ENCODE data around the gene ETFBKMT. TPM values are rescaled to one million over a fixed set of nuclear protein-coding genes. Genes with fewer than 3 reads are reported as not detected.
"Not testable (repeated sequence)": the region's sequence is repeated elsewhere in the genome, so short reads cannot be mapped to it uniquely, and the experiment has no call there.

ETFBKMT gene
- total RNA-seq, 1 experiment from 2014 or later = 1.5 TPM

- H3K4me2 ChIP-seq (ENCODE audit: low read depth, low read length, poor library complexity, severe bottlenecking); DNase-seq; H3K4me1 ChIP-seq (ENCODE audit: low read length); H3K9me3 ChIP-seq (ENCODE audit: low read length); H3K36me3 ChIP-seq (ENCODE audit: insufficient read depth, low read length); H3K79me2 ChIP-seq (ENCODE audit: low read length); H3K4me3 ChIP-seq (ENCODE audit: low read length); H3K9me2 ChIP-seq (replicated peaks; ENCODE audit: insufficient read depth, low read length); H3K27ac ChIP-seq (ENCODE audit: low read length); H2AFZ ChIP-seq (ENCODE audit: low read length); H3K27me3 ChIP-seq (ENCODE audit: low read length); H3K9ac ChIP-seq (ENCODE audit: low read length); H4K20me1 ChIP-seq (ENCODE audit: insufficient read depth, low read depth, low read length): not testable (repeated sequence)
These were observed 59.2 kb downstream of the ETFBKMT start for GRCh38 chr12:31718542-31719198.

- Histone ChIP-seq H3K27ac (ENCODE audit: low read length) (no peak overlapping the region), H3K9me3 (ENCODE audit: low read length) (no peaks in the 10 kb centered on the region), H3K9ac (ENCODE audit: low read length) (no peak overlapping the region), H3K79me2 (ENCODE audit: low read length) (no peaks in the 10 kb centered on the region), H3K9me2 (replicated peaks; ENCODE audit: insufficient read depth, low read length) (no peaks in the 10 kb centered on the region), H4K20me1 (ENCODE audit: insufficient read depth, low read depth, low read length) (no peaks in the 10 kb centered on the region), H3K27me3 (ENCODE audit: low read length) (no peaks in the 10 kb centered on the region), H3K36me3 (ENCODE audit: insufficient read depth, low read length) (no peaks in the 10 kb centered on the region), H2AFZ (ENCODE audit: low read length) (no peak overlapping the region), H3K4me3 (ENCODE audit: low read length) (no peak overlapping the region), H3K4me2 (ENCODE audit: low read depth, low read length, poor library complexity, severe bottlenecking) (no peak overlapping the region), H3K4me1 (ENCODE audit: low read length) (no peaks in the 10 kb centered on the region)
- no peak for DNase-seq
These were observed 63.1 kb downstream of the ETFBKMT start for GRCh38 chr12:31722580-31722979.

Other genes starting within 250 kb of the ETFBKMT start
- gene DENND5B, start 68.6 kb upstream of the ETFBKMT start, total RNA-seq (2014; rRNA removed; shearing (Covaris generic); ENCODE audit: low replicate concordance) = 4.7 and 5.5 TPM in 2 replicates
- gene AMN1, start 69.3 kb downstream of the ETFBKMT start, total RNA-seq (2014; rRNA removed; shearing (Covaris generic); ENCODE audit: low replicate concordance) = 1.4 and 1.6 TPM in 2 replicates

Data from Karpas-422 (cell line).